ENCODE data around the gene CSNK2A3.

Gene CSNK2A3

GRCh38 chr11:11381471-11382105 is 28.5 kb upstream of the CSNK2A3 start:
- H3K79me2 ChIP-seq: no peaks in the 10 kb centered on the region
- no peak overlapping the region for H3K9ac ChIP-seq
- H3K4me3 ChIP-seq (ENCODE audit: low read depth, low read length): no peak overlapping the region
- H3K4me1 ChIP-seq: no peaks in the 10 kb centered on the region
- no peaks in the 10 kb centered on the region for H3K36me3 ChIP-seq (ENCODE audit: control insufficient read depth, insufficient read depth, low read length)
- no peaks in the 10 kb centered on the region for H3K27me3 ChIP-seq (ENCODE audit: control insufficient read depth, insufficient read depth, low read length)
- no peak for TF ChIP-seq CTCF (IDR thresholded peaks at IDR 0.05)
- no peak overlapping the region for H2AFZ ChIP-seq
- no peak overlapping the region for H3K27ac ChIP-seq
- H3K9me3 ChIP-seq (ENCODE audit: control insufficient read depth, low read length): no peaks in the 10 kb centered on the region
- H3K4me2 ChIP-seq (ENCODE audit: low read length): no peak overlapping the region

- no peak for TF ChIP-seq CTCF (IDR thresholded peaks at IDR 0.05)
- H3K4me1 ChIP-seq: no peaks in the 10 kb centered on the region
Observed at GRCh38 chr11:11380883-11381282, 27.8 kb upstream of the CSNK2A3 start.

GRCh38 chr11:11380340-11380739 is 27.3 kb upstream of the CSNK2A3 start:
- Histone ChIP-seq H3K79me2 (no peaks in the 10 kb centered on the region), H3K27ac (no peak overlapping the region), H3K36me3 (ENCODE audit: control insufficient read depth, insufficient read depth, low read length) (no peaks in the 10 kb centered on the region), H3K4me2 (ENCODE audit: low read length) (no peak overlapping the region), H3K4me3 (ENCODE audit: low read depth, low read length) (no peak overlapping the region), H2AFZ (no peak overlapping the region), H3K4me1 (no peaks in the 10 kb centered on the region), H3K27me3 (ENCODE audit: control insufficient read depth, insufficient read depth, low read length) (no peaks in the 10 kb centered on the region), H3K9ac (no peak overlapping the region), H3K9me3 (ENCODE audit: control insufficient read depth, low read length) (no peaks in the 10 kb centered on the region)
- TF ChIP-seq CTCF (IDR thresholded peaks at IDR 0.05): no peak

More at GRCh38 chr11:11380883-11381282, 27.8 kb upstream of the CSNK2A3 start:
- Histone ChIP-seq H3K9me3 (ENCODE audit: control insufficient read depth, low read length) (no peaks in the 10 kb centered on the region), H3K4me2 (ENCODE audit: low read length) (no peak overlapping the region), H3K27me3 (ENCODE audit: control insufficient read depth, insufficient read depth, low read length) (no peaks in the 10 kb centered on the region), H3K9ac (no peak overlapping the region), H3K36me3 (ENCODE audit: control insufficient read depth, insufficient read depth, low read length) (no peaks in the 10 kb centered on the region), H3K4me3 (ENCODE audit: low read depth, low read length) (no peak overlapping the region), H3K27ac (no peak overlapping the region), H3K79me2 (no peaks in the 10 kb centered on the region), H2AFZ (no peak overlapping the region)

- no peaks in the 10 kb centered on the region for H3K27me3 ChIP-seq (ENCODE audit: control insufficient read depth, insufficient read depth, low read length)
- TF ChIP-seq CTCF (IDR thresholded peaks at IDR 0.05): no peak
Observed at GRCh38 chr11:11379661-11380060, 26.6 kb upstream of the CSNK2A3 start.

More at GRCh38 chr11:11379661-11380060, 26.6 kb upstream of the CSNK2A3 start:
- H3K9ac ChIP-seq: no peak overlapping the region
- H3K27ac ChIP-seq: no peak overlapping the region
- no peaks in the 10 kb centered on the region for H3K4me1 ChIP-seq
- no peak overlapping the region for H2AFZ ChIP-seq
- H3K79me2 ChIP-seq: no peaks in the 10 kb centered on the region
- H3K4me2 ChIP-seq (ENCODE audit: low read length): no peak overlapping the region
- H3K9me3 ChIP-seq (ENCODE audit: control insufficient read depth, low read length): no peaks in the 10 kb centered on the region
- no peaks in the 10 kb centered on the region for H3K36me3 ChIP-seq (ENCODE audit: control insufficient read depth, insufficient read depth, low read length)
- no peak overlapping the region for H3K4me3 ChIP-seq (ENCODE audit: low read depth, low read length)

Data from parathyroid adenoma (tissue), 2 donors.